HG03196 (cell line): Measurements from ENCODE around the gene EML6.

Experiments
- ATAC-seq: cut with Tn5 transposase; IDR thresholded peaks from one replicate; pipeline ENCODE4 v1.9.1; 2021; ENCODE audit not compliant: unreplicated experiment

EML6 gene

DNA sequence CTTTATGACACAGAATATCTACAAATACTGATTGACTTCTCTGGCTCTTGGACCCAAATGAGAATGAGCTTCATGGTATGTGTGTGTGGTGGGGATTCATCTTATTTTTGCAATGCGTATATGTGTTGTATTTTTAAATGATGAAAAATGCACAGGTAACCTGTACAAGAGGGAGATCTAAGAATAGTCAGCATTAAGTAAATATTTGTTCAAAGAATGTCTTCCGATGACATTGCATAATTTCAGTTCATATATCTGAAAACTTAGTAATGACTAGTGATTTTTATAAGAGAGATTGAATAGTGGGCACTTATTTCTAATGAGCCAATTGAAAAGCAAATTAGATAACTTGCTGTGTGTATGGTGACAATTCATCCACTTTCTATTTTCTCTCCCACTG is 66.4 kb downstream of the EML6 start:
- no peak for ATAC-seq

DNA sequence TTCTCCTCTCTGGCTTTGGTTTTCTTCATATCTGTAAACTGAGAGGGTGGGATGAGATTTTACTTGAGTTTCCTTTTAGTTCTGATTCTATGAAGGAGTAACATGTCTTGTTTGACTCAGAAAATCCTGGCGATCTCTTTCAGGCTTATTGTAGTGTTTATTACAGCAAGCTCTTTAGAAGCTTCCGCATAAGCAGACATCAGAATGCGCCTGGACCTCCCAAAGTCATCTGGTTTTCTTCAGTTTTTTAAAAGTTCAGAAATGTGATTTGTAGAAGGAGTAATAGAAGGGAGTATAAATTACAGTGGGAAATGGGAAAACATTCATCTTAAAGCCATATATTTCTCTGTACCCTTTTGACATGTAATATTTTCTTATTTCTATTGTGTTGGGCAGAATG is 68.4 kb downstream of the EML6 start:
- ATAC-seq: no peak

- no peak for ATAC-seq
Observed at GRCh38 chr2:54797307-54797706, 73.8 kb downstream of the EML6 start.

DNA sequence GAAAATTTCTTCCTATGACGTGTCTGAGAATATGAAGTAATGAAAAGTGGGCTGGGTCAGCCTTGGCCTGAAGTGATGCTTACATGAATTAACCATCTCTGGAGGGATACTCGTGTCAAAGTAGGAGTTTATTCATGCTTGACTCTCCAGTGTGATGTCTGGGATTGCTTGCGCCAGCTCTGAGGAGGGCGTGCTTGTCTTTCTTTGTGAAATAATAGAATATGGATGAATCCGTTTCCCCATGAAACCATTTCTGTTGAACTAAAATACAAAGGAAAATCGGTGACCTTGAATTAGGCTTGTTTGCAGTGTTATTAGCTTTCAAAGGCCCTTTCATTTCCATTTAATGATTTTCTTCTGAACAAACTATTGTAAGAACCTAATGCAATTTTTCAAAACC is 77.9 kb downstream of the EML6 start:
- ATAC-seq: no peak

DNA sequence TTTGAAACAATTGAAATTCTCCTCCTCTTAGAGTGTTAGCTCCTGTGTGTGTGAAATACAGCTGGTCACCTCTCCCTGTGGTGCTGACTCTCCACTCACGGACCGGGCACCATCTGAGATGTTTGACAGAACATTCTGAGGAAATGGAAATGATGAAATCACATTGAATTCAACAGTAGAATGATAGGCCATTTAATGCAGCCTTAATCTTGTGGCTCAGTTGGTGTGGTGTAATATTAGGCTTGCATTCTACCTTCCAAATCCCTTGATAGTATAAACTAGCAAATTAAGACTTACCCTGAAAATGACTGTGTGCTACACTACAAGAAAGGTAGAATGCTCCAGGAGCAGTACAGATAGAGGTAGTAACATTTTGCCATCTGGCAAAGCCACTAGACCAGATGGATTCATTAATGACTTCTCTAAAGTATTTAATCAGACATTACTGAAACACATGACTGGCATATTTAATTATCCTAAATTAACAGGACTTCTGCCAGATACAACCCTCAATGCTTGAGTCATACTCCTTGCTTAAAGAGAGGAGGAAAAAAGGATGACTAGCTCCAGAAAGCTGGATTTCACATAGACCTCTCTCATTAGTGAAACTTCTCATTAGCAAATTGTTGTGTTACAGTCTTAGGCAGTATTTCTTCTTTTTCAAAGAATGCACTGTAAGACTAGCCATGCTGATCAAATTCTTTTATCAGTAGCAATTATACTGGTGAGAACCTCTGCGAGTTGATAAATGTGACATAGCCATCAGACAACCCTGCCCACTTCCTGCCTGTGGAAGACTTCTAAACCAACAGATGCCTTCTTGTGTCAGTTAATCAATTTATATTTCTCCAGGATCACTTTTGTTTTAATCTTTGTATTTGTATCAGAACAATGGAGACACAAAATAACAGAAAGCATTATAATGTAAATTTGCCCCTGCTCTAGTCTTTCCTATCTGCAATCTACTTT is 80.6 kb downstream of the EML6 start:
- no peak for ATAC-seq

GRCh38 chr2:54805255-54805654 is 81.8 kb downstream of the EML6 start:
- no peak for ATAC-seq

- ATAC-seq: no peak
Observed at GRCh38 chr2:54806975-54807374, 83.5 kb downstream of the EML6 start.

DNA sequence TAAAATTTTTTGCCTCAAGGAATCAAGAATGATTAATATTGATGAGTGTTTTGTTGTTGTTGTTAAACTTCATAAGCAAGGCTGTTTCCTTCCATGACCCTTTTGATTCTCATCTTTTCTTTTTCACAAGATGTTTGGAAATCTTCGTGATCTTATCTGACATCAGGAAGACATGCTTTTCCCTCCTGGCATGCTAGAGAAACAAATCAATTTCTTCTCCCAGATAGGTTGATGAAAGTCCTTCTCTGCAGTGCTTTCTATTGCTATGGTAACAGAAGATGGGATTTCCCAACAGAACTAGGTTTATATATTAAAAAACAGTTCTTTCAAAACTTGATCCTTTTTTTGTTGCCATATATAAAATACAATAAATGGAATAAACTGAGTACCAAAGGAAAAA is 85.2 kb downstream of the EML6 start:
- ATAC-seq: no peak

DNA sequence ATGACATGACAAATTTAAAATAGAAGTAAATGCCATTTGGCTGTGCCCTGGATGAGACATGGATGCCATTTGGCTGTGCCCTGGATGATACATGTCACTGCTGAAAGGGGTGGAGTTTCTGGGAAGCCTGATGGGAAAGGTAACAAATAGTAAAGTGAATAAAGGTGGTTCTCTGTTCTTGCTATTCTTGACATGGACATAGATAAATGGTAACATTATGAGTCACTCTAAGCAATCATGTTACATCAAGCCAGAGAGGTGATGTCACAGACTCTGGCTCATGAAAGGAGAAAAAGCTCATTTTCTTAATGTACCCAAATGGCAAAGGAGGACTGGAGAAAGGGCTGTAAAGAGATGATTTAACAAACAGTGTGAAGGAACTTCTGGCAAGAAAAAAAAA is 86.4 kb downstream of the EML6 start:
- ATAC-seq: no peak

GRCh38 chr2:54810246-54810645 is 86.8 kb downstream of the EML6 start:
- ATAC-seq: no peak

DNA sequence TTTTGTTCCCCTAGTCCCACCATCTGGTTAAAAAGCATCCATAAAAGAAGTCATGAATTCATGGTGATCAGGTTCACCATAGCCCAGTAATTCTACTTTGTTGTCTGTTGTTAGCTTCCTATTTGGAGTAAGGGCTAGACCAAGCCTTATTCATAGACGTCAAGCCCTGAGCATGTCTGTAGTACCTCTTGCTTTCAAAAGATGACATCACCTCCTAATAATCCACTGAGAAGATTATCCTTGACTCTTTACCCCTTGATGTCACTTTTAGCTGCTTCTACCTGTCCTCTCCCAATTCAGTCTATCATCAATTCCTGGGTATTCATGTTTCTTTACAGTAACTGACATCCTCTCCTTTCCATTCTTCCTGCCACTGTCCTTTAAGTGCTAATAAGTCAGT is 90.1 kb downstream of the EML6 start:
- no peak for ATAC-seq

- ATAC-seq: no peak
Observed at GRCh38 chr2:54814389-54815147, 91.1 kb downstream of the EML6 start.

- ATAC-seq: no peak
Observed at GRCh38 chr2:54815148-54815539, 91.7 kb downstream of the EML6 start.

GRCh38 chr2:54818226-54818625 is 94.8 kb downstream of the EML6 start:
- no peak for ATAC-seq

DNA sequence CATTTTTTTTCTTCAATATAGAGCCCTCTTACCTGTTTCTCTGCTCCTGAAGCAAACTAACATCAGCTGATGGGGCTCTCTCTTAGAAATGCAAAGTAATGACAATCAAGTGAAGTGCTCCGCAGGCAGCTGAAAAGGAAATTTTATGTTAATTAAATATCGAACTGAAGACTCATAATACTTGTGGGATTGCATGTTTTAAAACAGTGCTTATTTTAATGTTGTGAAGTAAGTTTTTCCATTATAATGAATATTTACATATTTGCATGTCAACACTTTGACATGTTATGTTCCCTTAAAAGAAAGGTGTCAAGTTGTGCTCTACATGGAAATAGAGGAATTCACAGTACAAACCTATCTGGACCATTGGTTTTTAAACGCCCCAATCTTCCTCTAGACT is 97.1 kb downstream of the EML6 start:
- no peak for ATAC-seq

DNA sequence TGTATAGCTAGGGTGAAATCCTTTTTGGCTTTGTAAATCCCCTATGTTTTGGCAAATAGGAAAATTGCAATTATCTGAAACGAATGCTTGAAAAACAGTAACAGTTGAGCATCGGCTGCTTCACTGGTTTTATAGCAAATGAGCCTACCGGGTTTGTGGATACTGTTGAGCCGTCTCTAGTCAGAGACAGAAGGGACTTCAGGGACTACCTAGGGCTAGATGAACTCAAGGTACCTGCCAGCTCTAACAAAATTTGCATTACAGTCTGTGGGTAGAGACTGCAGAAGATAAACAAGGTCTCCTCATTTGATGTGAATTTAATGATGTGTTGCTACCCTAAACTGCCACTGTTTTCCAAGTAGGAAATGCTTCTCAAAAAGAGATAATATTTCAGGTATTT is 101.1 kb downstream of the EML6 start:
- no peak for ATAC-seq

DNA sequence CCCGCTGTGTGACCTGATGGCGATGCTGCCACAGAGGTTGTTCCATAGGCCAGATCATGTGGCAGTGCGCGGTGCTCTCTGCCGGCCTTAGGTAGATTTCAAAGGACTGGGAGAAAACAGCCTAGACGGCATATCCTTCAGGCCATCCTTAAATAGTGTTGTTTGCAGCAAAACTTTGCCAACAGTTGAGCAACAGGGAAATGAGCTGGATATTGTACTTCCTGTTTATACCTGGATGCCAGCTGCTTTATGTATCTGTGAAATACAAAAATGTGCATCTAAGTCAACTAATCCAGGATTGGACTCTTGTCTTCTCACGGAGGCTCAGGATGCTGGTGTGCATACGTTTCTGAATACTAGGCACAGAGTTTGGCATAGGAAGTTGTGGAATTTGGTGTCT is 107.1 kb downstream of the EML6 start:
- no peak for ATAC-seq

DNA sequence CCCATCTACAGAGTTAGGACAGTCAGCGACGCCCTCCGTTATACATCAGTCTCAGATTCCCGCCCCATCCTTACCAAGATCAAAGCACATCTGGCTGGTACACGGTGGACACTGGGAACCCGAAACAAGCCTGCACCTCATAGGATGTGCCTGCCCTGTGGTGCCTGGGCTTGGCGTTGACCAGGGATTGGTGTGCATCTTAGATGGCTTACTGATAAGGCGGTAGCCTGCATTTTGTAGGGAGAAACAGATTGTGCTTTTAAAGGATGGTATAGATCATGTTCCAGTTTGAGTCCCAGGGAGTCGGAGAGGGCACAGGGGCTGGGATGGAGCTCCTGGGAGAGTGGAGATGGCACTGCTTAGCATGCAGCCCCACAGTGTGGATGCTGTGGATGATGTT is 108.0 kb downstream of the EML6 start:
- ATAC-seq: no peak

DNA sequence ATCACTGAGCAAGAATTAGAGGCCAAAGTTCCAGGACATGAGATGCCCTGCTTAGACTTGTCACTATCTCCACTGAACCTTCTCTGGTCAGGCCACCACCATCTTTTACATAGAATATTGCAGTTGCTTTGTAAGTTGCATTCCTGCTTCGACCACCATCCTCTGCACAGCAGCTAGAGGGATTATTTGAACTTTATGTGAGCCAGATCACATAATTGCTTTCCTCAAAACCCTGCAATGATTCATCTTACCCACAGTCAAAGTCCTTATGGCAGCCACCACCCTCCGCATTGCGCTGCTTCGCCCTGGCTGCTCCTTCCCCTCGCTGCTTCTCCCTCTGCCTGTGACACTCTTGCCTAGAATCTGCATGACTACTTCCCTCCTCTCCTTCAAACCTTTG is 111.3 kb downstream of the EML6 start:
- ATAC-seq: no peak

- ATAC-seq: no peak
Observed at GRCh38 chr2:54836477-54836876, 113.0 kb downstream of the EML6 start.

DNA sequence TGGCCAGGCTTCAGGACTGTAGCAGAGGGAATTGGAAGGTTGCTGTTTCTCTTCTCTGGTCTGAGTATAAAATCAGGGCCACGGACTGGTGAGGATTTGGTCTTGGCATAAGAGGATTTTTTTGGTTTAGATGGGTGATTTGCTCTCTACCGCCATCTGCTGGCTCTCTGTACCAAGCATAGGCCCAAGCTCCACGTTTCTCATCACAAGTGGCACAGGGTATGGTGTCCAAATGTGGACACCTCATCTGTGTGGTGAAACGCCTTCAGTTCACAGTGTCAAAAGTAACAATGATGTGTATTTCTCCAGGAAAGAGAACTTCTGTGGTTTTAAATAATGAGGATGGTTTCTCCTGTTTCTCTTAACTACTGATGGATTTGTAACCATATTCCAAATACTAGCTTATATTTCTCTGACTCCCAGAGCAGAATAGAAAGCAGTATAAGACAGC is 115.1 kb downstream of the EML6 start:
- no peak for ATAC-seq
